Endothelial cell of umbilical vein (primary cell): ENCODE results near the gene BABAM2. TPM values are rescaled to one million over a fixed set of nuclear protein-coding genes. Genes with fewer than 3 reads are reported as not detected.

Experiments used
- BruUV-seq: library from RNA; stranded (reverse); fragments of 400-500 nt; replicated peaks from 2 replicates; lab custom pipeline; 2021; lab: Mats Ljungman, UMichigan
- CTCF ChIA-PET: fragments of 300-600, 350-600 bp; sonication (Branson Sonifier 250); formaldehyde crosslinking; loops from one replicate; lab custom pipeline; 2021; ENCODE audit warnings: antibody characterized with exemption, inconsistent platforms; lab: Charles Lee
- POLR2A ChIA-PET: fragments of 300-600, 350-600 bp; sonication (Branson Sonifier 250); formaldehyde crosslinking; loops from one replicate; lab custom pipeline; 2021; ENCODE audit warnings: antibody characterized with exemption, inconsistent platforms; lab: Charles Lee
- DNase-seq: peaks from one replicate; pipeline ENCODE4 v3.0.0-alpha.2; 2011; ENCODE audit warnings: low read depth, low spot score
- FAIRE-seq: peaks from 2 replicates; lab custom pipeline; 2011; peaks lifted over from hg19 to GRCh38; lab: Jason Lieb, UNC
- H2AFZ ChIP-seq: 2 replicates; pipeline ENCODE4 v1.6.0; 2012; ENCODE audit warnings: low read depth, low read length, control low read depth, inconsistent platforms
- H3K27ac ChIP-seq: 2 replicates; pipeline ENCODE4 v1.5.1; 2011; ENCODE audit warnings: low read depth, mild to moderate bottlenecking, control low read depth, low read length, moderate library complexity; ENCODE audit not compliant: insufficient read depth
- H3K27me3 ChIP-seq, 2 experiments: 2 replicates each; pipeline versions ENCODE4 v1.6.0 to v1.6.1; 2011; ENCODE audit warnings: low read length in 2 of 2, mixed read lengths in 1 of 2; ENCODE audit not compliant: control insufficient read depth in 2 of 2, insufficient read depth in 2 of 2
- H3K36me3 ChIP-seq, 2 experiments: 2 replicates in 1 of 2; 3 replicates in 1 of 2; pipeline ENCODE4 v1.5.1; 2011; ENCODE audit warnings: low read length in 2 of 2, mild to moderate bottlenecking in 1 of 2, moderate library complexity in 1 of 2; ENCODE audit not compliant: control insufficient read depth in 2 of 2, insufficient read depth in 2 of 2; ENCODE audit errors: extremely low read depth in 1 of 2
- H3K4me1 ChIP-seq: 3 replicates; pipeline ENCODE4 v1.5.1; 2011; ENCODE audit warnings: mild to moderate bottlenecking, low read length; ENCODE audit not compliant: control insufficient read depth, insufficient read depth; ENCODE audit errors: extremely low read depth
- H3K4me2 ChIP-seq: 2 replicates; pipeline ENCODE4 v1.6.1; 2011; ENCODE audit warnings: low read length, control low read depth, mixed read lengths; ENCODE audit not compliant: insufficient read depth
- H3K4me3 ChIP-seq, 3 experiments: fragments of 200-600 bp in 1 of 3; sonication (generic), shearing (Covaris generic) in 1 of 3; replicated peaks in 1 of 3; 2 replicates each; pipeline ENCODE4 v1.5.1; 2011 to 2016; ENCODE audit warnings: control low read depth in 3 of 3, low read length in 3 of 3, mild to moderate bottlenecking in 2 of 3, inconsistent platforms in 1 of 3, low read depth in 1 of 3, moderate library complexity in 1 of 3; ENCODE audit not compliant: insufficient read depth in 1 of 3
- H3K79me2 ChIP-seq: 2 replicates; pipeline ENCODE4 v1.6.0; 2012; ENCODE audit warnings: low read length, inconsistent platforms; ENCODE audit not compliant: control insufficient read depth, insufficient read depth
- H3K9ac ChIP-seq: replicated peaks from 2 replicates; pipeline ENCODE3; 2011; ENCODE audit warnings: low read length, control low read depth; ENCODE audit not compliant: insufficient read depth; ENCODE audit errors: extremely low read depth
- H3K9me1 ChIP-seq: replicated peaks from 3 replicates; pipeline ENCODE4 v1.6.0; 2011; ENCODE audit warnings: mild to moderate bottlenecking, low read length; ENCODE audit not compliant: control insufficient read depth, insufficient read depth; ENCODE audit errors: extremely low read depth
- H3K9me3 ChIP-seq: replicated peaks from 2 replicates; pipeline ENCODE4 v1.5.1; 2012; ENCODE audit warnings: low read length, inconsistent platforms; ENCODE audit not compliant: control insufficient read depth, insufficient read depth
- H4K20me1 ChIP-seq: replicated peaks from 2 replicates; pipeline ENCODE3; 2011; ENCODE audit warnings: mild to moderate bottlenecking, low read length; ENCODE audit not compliant: control insufficient read depth, insufficient read depth; ENCODE audit errors: extremely low read depth
- EZH2 ChIP-seq: IDR thresholded peaks from 2 replicates; pipeline ENCODE4 v1.6.1; 2012; ENCODE audit warnings: borderline replicate concordance, low read depth, mild to moderate bottlenecking, moderate library complexity, low read length, inconsistent platforms; ENCODE audit not compliant: severe bottlenecking
- GATA2 ChIP-seq: IDR thresholded peaks from 2 replicates; pipeline ENCODE4 v1.7.0; 2011; ENCODE audit warnings: low read depth, mild to moderate bottlenecking, moderate library complexity, mixed read lengths, low read length; ENCODE audit not compliant: insufficient read length, insufficient read depth
- JUN ChIP-seq: IDR thresholded peaks from 2 replicates; pipeline ENCODE4 v1.6.1; 2011; ENCODE audit warnings: borderline replicate concordance, low read depth; ENCODE audit not compliant: insufficient read length, insufficient read depth
- MYC ChIP-seq: IDR thresholded peaks from one replicate; pipeline ENCODE4 v1.6.1; 2011; ENCODE audit warnings: mild to moderate bottlenecking, low read depth, low read length
- POLR2A ChIP-seq: IDR thresholded peaks from 2 replicates; pipeline ENCODE4 v1.6.1; 2012; ENCODE audit warnings: low read depth, mild to moderate bottlenecking, control low read depth, low read length
- dilution Hi-C: fragments of 300-500 bp; cut with MboI; formaldehyde crosslinking; loops from one replicate; pipeline ENCODE4 v1.15.0; 2019; ENCODE audit warnings: low sequenced_read_pairs; ENCODE audit not compliant: extremely low pct_ligation_motif_present
- intact Hi-C: fragments of 100-400 bp; cut with micrococcal nuclease; formaldehyde crosslinking; loops from one replicate; pipeline ENCODE4 v1.10.0; 2022
- polyA plus RNA-seq, 4 experiments: library from polyadenylated mRNA; depleted of rRNA in 3 of 4; stranded (reverse) in 3 of 4; unstranded in 1 of 4; fragments of >200 nt; gene quantifications; 2 replicates each; pipeline versions ENCODE4 v1.2.1 to v1.2.3, GENCODE V29; 2011 to 2012; ENCODE audit warnings: missing spikeins in 1 of 4
- total RNA-seq: library from RNA; stranded (reverse); gene quantifications from 2 replicates; pipeline ENCODE4 v1.2.3, GENCODE V29; 2021
- TF ChIP-seq, protein P1 (sequence below): IDR thresholded peaks from 2 replicates; pipeline ENCODE4 v1.6.1; 2011; ENCODE audit not compliant: insufficient read depth, insufficient read length
- TF ChIP-seq, protein P2 (sequence below), 2 donors: IDR thresholded peaks; 1 replicate in 1 of 2; 2 replicates in 1 of 2; pipeline ENCODE4 v1.5.1; 2011; ENCODE audit warnings: low read length in 2 of 2, mild to moderate bottlenecking in 2 of 2, moderate library complexity in 2 of 2, control low read depth in 1 of 2, inconsistent platforms in 1 of 2, low read depth in 1 of 2; ENCODE audit not compliant: insufficient read depth in 1 of 2; ENCODE audit errors: extremely low read depth in 1 of 2

The BABAM2 gene
- total and polyA plus RNA-seq, 2 donors (not counting 3 experiments of a cell fraction or from before 2014, with no cell fraction given) = 19.9 to 27.6 TPM

DNA sequence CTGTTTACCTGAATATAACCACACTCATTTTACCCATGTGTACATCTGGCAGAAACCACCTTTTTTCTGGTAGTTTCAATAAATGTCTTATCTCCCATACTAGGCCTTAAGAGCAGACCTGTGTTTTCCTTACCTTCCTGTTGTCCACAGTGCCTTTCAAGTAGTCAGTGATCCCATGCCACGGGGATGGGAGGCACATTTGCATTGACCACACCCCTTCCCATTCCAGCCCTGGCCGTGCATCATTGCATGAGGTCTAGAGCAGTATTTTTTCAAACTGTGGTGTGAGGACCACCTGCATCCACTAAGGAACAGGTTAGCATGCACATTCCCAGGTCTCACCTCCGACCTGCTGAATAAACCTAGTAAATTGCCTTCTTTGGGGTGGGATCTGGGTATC is 337.0 kb downstream of the BABAM2 start:
- BruUV-seq = no TSS peak
- intact Hi-C loops = no loop called here
- no peak for FAIRE-seq

More for the DNA sequence above, 337.0 kb downstream of the BABAM2 start:
- no peaks in the 10 kb centered on the region for H3K9me1 ChIP-seq
- no peaks in the 10 kb centered on the region for H3K9me3 ChIP-seq
- H3K4me3 ChIP-seq = no peak overlapping the region
- ChIA-PET CTCF (no interaction called here), POLR2A (interaction anchor here (0.5 to 0.7 kb wide), 2 partner anchors 133 to 164 kb away, joined by 3 read pairs; no protein-coding TSS in a partner anchor)
- H2AFZ ChIP-seq = no peak overlapping the region
- TF ChIP-seq GATA2 (no peak), JUN (no peak), POLR2A (no peak), MYC (no peak), EZH2 (no peak)
- TF ChIP-seq, protein P1, sequence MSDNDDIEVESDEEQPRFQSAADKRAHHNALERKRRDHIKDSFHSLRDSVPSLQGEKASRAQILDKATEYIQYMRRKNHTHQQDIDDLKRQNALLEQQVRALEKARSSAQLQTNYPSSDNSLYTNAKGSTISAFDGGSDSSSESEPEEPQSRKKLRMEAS = no peak
- TF ChIP-seq, protein P2, sequence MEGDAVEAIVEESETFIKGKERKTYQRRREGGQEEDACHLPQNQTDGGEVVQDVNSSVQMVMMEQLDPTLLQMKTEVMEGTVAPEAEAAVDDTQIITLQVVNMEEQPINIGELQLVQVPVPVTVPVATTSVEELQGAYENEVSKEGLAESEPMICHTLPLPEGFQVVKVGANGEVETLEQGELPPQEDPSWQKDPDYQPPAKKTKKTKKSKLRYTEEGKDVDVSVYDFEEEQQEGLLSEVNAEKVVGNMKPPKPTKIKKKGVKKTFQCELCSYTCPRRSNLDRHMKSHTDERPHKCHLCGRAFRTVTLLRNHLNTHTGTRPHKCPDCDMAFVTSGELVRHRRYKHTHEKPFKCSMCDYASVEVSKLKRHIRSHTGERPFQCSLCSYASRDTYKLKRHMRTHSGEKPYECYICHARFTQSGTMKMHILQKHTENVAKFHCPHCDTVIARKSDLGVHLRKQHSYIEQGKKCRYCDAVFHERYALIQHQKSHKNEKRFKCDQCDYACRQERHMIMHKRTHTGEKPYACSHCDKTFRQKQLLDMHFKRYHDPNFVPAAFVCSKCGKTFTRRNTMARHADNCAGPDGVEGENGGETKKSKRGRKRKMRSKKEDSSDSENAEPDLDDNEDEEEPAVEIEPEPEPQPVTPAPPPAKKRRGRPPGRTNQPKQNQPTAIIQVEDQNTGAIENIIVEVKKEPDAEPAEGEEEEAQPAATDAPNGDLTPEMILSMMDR (IDR thresholded peaks at IDR 0.05; ENCODE audit: extremely low read depth in 1 of 2, insufficient read depth in 1 of 2, low read depth in 1 of 2, low read length in 2 of 2) = no peak
- no peaks in the 10 kb centered on the region for H3K4me1 ChIP-seq
- dilution Hi-C loops = no loop called here
- H4K20me1 ChIP-seq = no peaks in the 10 kb centered on the region
- no peak for DNase-seq
- no peaks in the 10 kb centered on the region for H3K27me3 ChIP-seq
- H3K36me3 ChIP-seq = no peaks in the 10 kb centered on the region
- H3K9ac ChIP-seq = no peak overlapping the region
- no peaks in the 10 kb centered on the region for H3K79me2 ChIP-seq
- H3K4me2 ChIP-seq = no peak overlapping the region
- no peak overlapping the region for H3K27ac ChIP-seq
